ENCODE measurements around the gene ASB11.

Gene ASB11

DNA sequence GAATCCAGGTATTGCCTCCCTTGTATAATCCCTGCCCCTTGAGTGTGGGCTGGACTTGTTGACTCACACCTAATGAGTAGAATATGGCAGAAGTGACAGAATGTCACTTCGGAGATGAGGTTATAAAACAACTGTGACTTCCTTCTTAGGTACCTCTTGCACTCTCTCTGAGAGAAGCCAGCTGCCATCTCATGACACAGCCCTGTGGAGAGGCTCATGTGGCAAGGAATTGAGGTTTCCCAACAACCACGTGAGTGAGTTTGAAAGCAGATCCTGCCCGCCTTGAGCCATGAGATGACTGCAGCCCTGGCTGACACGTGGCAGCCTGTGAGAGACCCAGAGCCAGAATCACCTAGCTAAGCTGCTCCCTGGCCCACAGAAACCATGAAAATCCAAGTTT lies 13.5 kb downstream of the ASB11 start:
- TF ChIP-seq, protein P1, sequence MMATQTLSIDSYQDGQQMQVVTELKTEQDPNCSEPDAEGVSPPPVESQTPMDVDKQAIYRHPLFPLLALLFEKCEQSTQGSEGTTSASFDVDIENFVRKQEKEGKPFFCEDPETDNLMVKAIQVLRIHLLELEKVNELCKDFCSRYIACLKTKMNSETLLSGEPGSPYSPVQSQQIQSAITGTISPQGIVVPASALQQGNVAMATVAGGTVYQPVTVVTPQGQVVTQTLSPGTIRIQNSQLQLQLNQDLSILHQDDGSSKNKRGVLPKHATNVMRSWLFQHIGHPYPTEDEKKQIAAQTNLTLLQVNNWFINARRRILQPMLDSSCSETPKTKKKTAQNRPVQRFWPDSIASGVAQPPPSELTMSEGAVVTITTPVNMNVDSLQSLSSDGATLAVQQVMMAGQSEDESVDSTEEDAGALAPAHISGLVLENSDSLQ (IDR thresholded peaks at IDR 0.05): no peak
- TF ChIP-seq ELF4 (IDR thresholded peaks at IDR 0.05) (no peak), FOXK2 (IDR thresholded peaks at IDR 0.05) (no peak), HDGF (IDR thresholded peaks at IDR 0.05; ENCODE audit: borderline replicate concordance) (no peak), NFRKB (IDR thresholded peaks at IDR 0.05) (no peak), L3MBTL2 (conservative IDR thresholded peaks at IDR 0.05) (no peak), ARNT (IDR thresholded peaks at IDR 0.05) (no peak), FOXM1 (IDR thresholded peaks at IDR 0.05; ENCODE audit: borderline replicate concordance) (no peak), TARDBP (IDR thresholded peaks at IDR 0.05) (no peak), CTBP1 (IDR thresholded peaks at IDR 0.05; ENCODE audit: borderline replicate concordance) (no peak), SUZ12 (IDR thresholded peaks at IDR 0.05) (no peak), FOXA1 (IDR thresholded peaks at IDR 0.05) (no peak), SP1 (IDR thresholded peaks at IDR 0.05) (no peak), LEF1 (IDR thresholded peaks at IDR 0.05; ENCODE audit: borderline replicate concordance) (no peak)
- no peak for DNase-seq (ENCODE audit: extremely low spot score)
- CTCF ChIA-PET: interaction anchor here (0.6 to 1.2 kb wide), 4 partner anchors 15 to 127 kb away, joined by 3 to 4 read pairs (median 3); no protein-coding TSS in a partner anchor
- POLR2A ChIA-PET: no interaction called here

DNA sequence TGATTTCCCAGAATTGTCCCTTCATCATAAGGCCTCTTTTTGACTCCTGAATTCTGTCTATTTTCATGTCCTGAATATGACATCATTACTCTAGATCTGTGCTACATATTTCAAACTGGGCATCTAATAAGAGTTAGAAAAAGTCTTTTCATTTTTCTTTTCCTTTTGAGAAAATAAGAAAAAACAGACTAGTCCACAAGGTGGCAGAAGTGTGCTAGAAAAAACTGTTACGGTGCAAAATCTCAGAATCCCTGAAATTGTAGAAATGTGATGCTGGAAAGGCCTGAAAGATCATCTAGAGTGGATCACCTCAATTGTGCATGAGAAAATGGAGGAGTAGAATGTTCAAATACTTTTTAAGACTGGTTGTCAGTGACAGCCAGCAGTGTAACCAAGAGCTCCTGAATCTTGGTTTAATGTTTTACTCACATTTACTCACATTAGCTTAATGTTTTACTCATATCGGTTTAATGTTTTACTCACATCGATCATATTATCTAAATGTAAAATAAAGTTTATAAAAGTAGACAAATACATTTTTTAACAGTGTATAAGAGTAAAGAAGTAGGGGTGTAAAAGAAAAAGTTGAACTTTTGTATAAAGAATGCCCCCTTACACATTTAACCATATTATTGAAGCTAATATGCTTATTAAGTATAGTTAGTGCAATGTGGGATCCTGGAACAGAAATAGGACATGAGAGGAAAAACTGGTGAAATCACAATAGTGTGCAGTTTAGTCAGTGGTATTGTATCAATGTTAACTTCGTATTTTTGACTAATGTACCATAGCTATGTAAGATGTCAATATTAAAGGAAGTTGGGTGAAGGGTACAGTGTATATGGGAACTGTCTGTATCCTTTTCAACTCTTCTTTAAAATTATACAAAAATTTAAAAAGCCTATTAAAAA lies 15.2 kb downstream of the ASB11 start:
- peak; percentile 16 for DNase-seq (ENCODE audit: extremely low spot score)
- POLR2A ChIA-PET: no interaction called here
- CTCF ChIA-PET: interaction anchor here (0.6 to 1.3 kb wide), 4 partner anchors 9 to 167 kb away, joined by 3 to 7 read pairs (median 4); no protein-coding TSS in a partner anchor
- TF ChIP-seq TARDBP (IDR thresholded peaks at IDR 0.05): no peak
- TF ChIP-seq FOXK2 (IDR thresholded peaks at IDR 0.05): no peak
- no peak for TF ChIP-seq ELF4 (IDR thresholded peaks at IDR 0.05)

- no peak for DNase-seq (ENCODE audit: extremely low spot score)
- CTCF ChIA-PET: interaction anchor here (0.8 kb wide), 1 partner anchor 170 kb away, joined by 3 read pairs; no protein-coding TSS in a partner anchor
- POLR2A ChIA-PET: no interaction called here
- no peak for TF ChIP-seq FOXM1 (IDR thresholded peaks at IDR 0.05; ENCODE audit: borderline replicate concordance)
- TF ChIP-seq FOXK2 (IDR thresholded peaks at IDR 0.05): no peak
- TF ChIP-seq ARNT (IDR thresholded peaks at IDR 0.05): no peak
- TF ChIP-seq NFRKB (IDR thresholded peaks at IDR 0.05): no peak
- TF ChIP-seq CTBP1 (IDR thresholded peaks at IDR 0.05; ENCODE audit: borderline replicate concordance): no peak
- no peak for TF ChIP-seq BHLHE40 (IDR thresholded peaks at IDR 0.05; ENCODE audit: borderline replicate concordance)
- TF ChIP-seq HDGF (IDR thresholded peaks at IDR 0.05; ENCODE audit: borderline replicate concordance): no peak
- no peak for TF ChIP-seq ELF4 (IDR thresholded peaks at IDR 0.05)
- TF ChIP-seq L3MBTL2 (conservative IDR thresholded peaks at IDR 0.05): no peak
- TF ChIP-seq TARDBP (IDR thresholded peaks at IDR 0.05): no peak
- no peak for TF ChIP-seq SUZ12 (IDR thresholded peaks at IDR 0.05)
- TF ChIP-seq, protein P1 (IDR thresholded peaks at IDR 0.05): no peak
- no peak for TF ChIP-seq LEF1 (IDR thresholded peaks at IDR 0.05; ENCODE audit: borderline replicate concordance)
- no peak for TF ChIP-seq SP1 (IDR thresholded peaks at IDR 0.05)
- no peak for TF ChIP-seq FOXA1 (IDR thresholded peaks at IDR 0.05)
- TF ChIP-seq ZNF384 (IDR thresholded peaks at IDR 0.05): no peak
Measured at GRCh38 chrX:15298780-15299179, 16.7 kb downstream of the ASB11 start.

DNA sequence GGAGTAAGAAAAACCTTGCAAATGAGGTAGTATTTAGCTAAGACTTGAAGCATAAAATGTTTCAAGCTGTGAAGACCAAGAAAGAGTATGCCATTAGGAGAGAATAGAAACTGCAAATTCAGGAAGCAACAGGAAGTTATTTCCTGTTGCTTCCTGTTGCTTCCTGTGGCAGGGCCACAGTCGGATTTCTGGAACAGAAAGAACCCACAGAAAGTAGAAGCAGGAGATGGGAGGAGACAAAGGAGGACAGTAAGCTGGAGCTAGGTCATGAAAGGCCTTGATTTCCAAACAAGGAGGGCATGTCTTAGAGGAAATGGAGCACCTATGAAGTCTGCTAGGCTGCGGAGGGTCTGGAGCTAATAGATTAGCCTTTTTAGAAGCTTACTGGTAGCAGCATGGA lies 17.2 kb downstream of the ASB11 start:
- no peak for DNase-seq (ENCODE audit: extremely low spot score)
- CTCF ChIA-PET: interaction anchor here (0.8 kb wide), 1 partner anchor 170 kb away, joined by 3 read pairs; no protein-coding TSS in a partner anchor
- POLR2A ChIA-PET: no interaction called here
- TF ChIP-seq ARNT (IDR thresholded peaks at IDR 0.05): no peak
- no peak for TF ChIP-seq TARDBP (IDR thresholded peaks at IDR 0.05)
- TF ChIP-seq FOXM1 (IDR thresholded peaks at IDR 0.05; ENCODE audit: borderline replicate concordance): no peak
- no peak for TF ChIP-seq SP1 (IDR thresholded peaks at IDR 0.05)
- no peak for TF ChIP-seq NFRKB (IDR thresholded peaks at IDR 0.05)
- TF ChIP-seq BHLHE40 (IDR thresholded peaks at IDR 0.05; ENCODE audit: borderline replicate concordance): no peak

- CTCF ChIA-PET: no interaction called here
- POLR2A ChIA-PET: no interaction called here
- no peak for DNase-seq (ENCODE audit: extremely low spot score)
- TF ChIP-seq FOXK2 (IDR thresholded peaks at IDR 0.05) (no peak), TARDBP (IDR thresholded peaks at IDR 0.05) (no peak), FOXM1 (IDR thresholded peaks at IDR 0.05; ENCODE audit: borderline replicate concordance) (no peak), ZNF384 (IDR thresholded peaks at IDR 0.05) (no peak), SUZ12 (IDR thresholded peaks at IDR 0.05) (no peak), L3MBTL2 (conservative IDR thresholded peaks at IDR 0.05) (no peak), NFRKB (IDR thresholded peaks at IDR 0.05) (no peak), LEF1 (IDR thresholded peaks at IDR 0.05; ENCODE audit: borderline replicate concordance) (no peak), ARNT (IDR thresholded peaks at IDR 0.05) (no peak), ELF4 (IDR thresholded peaks at IDR 0.05) (no peak), FOXA1 (IDR thresholded peaks at IDR 0.05) (no peak), CTBP1 (IDR thresholded peaks at IDR 0.05; ENCODE audit: borderline replicate concordance) (no peak)
Measured at GRCh38 chrX:15293451-15293850, 22.0 kb downstream of the ASB11 start.

DNA sequence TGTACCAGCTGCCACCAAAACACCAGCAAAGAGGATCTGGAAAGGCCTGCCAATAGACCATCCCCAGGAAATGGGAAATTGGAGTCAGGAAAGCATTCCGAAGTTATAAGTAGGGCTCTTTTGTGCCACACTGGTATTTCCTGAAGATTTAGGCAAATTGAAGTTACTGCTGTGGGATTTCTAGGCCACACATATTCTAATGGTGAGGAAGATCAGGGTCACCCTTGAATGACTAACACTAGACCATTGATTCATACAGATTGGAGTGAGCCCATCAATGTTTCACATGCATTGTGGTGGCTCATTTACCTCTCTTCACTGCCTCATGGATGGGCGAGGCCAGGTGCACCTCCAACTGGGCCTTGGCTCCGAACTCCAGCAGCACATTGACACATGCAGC lies 22.6 kb downstream of the ASB11 start:
- POLR2A ChIA-PET: no interaction called here
- DNase-seq (ENCODE audit: extremely low spot score): no peak
- TF ChIP-seq ARNT (IDR thresholded peaks at IDR 0.05): no peak
- TF ChIP-seq BHLHE40 (IDR thresholded peaks at IDR 0.05; ENCODE audit: borderline replicate concordance): no peak
- CTCF ChIA-PET: no interaction called here

DNA sequence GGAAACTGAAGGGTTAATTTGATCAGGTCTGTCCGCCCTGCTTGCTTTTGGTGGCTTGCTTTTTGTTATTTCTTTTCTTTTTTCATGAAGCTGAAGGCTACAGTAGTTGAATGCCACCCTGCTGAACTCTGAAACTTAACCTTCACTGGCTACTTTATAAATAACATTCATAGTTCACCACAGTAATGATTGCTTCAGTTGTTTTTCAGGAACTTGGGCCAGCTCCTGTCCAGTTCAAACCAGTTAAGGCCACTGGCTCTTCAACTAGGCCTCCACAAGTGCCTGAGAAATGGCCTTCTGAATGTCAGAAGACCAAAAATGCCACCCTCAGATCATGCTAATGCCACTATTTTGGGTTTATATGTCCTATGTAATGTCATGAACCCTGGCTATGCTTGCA lies 37.8 kb downstream of the ASB11 start:
- TF ChIP-seq FOXM1 (IDR thresholded peaks at IDR 0.05; ENCODE audit: borderline replicate concordance): no peak
- TF ChIP-seq LEF1 (IDR thresholded peaks at IDR 0.05; ENCODE audit: borderline replicate concordance): no peak
- TF ChIP-seq ZNF384 (IDR thresholded peaks at IDR 0.05): no peak
- TF ChIP-seq BHLHE40 (IDR thresholded peaks at IDR 0.05; ENCODE audit: borderline replicate concordance): no peak
- TF ChIP-seq L3MBTL2 (conservative IDR thresholded peaks at IDR 0.05): no peak
- no peak for TF ChIP-seq NFRKB (IDR thresholded peaks at IDR 0.05)
- no peak for TF ChIP-seq CTBP1 (IDR thresholded peaks at IDR 0.05; ENCODE audit: borderline replicate concordance)
- no peak for TF ChIP-seq SP1 (IDR thresholded peaks at IDR 0.05)
- TF ChIP-seq SUZ12 (IDR thresholded peaks at IDR 0.05): no peak
- no peak for TF ChIP-seq FOXK2 (IDR thresholded peaks at IDR 0.05)
- TF ChIP-seq, protein P1 (IDR thresholded peaks at IDR 0.05): no peak
- no peak for TF ChIP-seq ELF4 (IDR thresholded peaks at IDR 0.05)
- no peak for TF ChIP-seq FOXA1 (IDR thresholded peaks at IDR 0.05)
- no peak for TF ChIP-seq TARDBP (IDR thresholded peaks at IDR 0.05)
- no peak for TF ChIP-seq HDGF (IDR thresholded peaks at IDR 0.05; ENCODE audit: borderline replicate concordance)
- no peak for TF ChIP-seq ARNT (IDR thresholded peaks at IDR 0.05)
- ChIA-PET CTCF (no interaction called here), POLR2A (no interaction called here)
- no peak for DNase-seq (ENCODE audit: extremely low spot score)
